GM21786 (cell line): ENCODE results near the gene PCDHGA9.
"Not testable (repeated sequence)": the region's sequence is repeated elsewhere in the genome, so short reads cannot be mapped to it uniquely, and the experiment has no call there.

Experiments
- ATAC-seq: cut with Tn5 transposase; IDR thresholded peaks from one replicate; pipeline ENCODE4 v1.9.1; 2021; ENCODE audit not compliant: unreplicated experiment

Gene PCDHGA9

GRCh38 chr5:141413540-141414069 is 11.0 kb downstream of the PCDHGA9 start:
- ATAC-seq, result no peak

DNA sequence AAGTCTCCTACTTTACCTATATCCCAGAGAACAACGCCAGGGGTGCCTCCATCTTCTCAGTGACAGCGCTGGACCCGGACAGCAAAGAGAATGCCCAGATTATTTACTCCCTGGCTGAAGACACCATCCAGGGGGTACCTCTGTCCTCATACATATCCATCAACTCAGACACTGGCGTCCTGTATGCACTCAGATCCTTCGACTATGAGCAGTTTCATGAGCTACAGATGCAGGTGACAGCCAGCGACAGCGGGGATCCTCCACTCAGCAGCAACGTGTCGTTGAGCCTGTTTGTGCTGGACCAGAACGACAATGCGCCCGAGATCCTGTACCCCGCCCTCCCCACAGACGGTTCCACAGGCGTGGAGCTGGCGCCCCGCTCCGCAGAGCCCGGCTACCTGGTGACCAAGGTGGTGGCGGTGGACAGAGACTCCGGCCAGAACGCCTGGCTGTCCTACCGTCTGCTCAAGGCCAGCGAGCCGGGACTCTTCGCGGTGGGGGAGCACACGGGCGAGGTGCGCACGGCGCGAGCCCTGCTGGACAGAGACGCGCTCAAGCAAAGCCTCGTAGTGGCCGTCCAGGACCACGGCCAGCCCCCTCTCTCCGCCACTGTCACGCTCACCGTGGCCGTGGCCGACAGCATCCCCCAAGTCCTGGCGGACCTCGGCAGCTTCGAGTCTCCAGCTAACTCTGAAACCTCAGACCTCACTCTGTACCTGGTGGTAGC is 12.1 kb downstream of the PCDHGA9 start:
- ATAC-seq, result not testable (repeated sequence)

- ATAC-seq, result not testable (repeated sequence)
These were observed 12.7 kb downstream of the PCDHGA9 start for GRCh38 chr5:141415275-141415618.

- ATAC-seq, result peak; percentile 70
These were observed 15.1 kb downstream of the PCDHGA9 start, which contains the start of gene PCDHGB7 for GRCh38 chr5:141417494-141418172. PCDHGB7 (plus strand) TSS chr5:141417677; CDS start chr5:141417860, 183 bp downstream.

- no peak for ATAC-seq
These were observed 16.7 kb downstream of the PCDHGA9 start for GRCh38 chr5:141419074-141419880.

- peak; percentile 46 for ATAC-seq
These were observed 18.4 kb downstream of the PCDHGA9 start, which contains the start of gene PCDHGA11 for GRCh38 chr5:141420855-141421488. PCDHGA11 (plus strand) TSS chr5:141421051; CDS start chr5:141421228, 177 bp downstream.

GRCh38 chr5:141421489-141421855 is 18.9 kb downstream of the PCDHGA9 start:
- no peak for ATAC-seq

- ATAC-seq, result no peak
These were observed 20.2 kb downstream of the PCDHGA9 start for GRCh38 chr5:141422742-141423291.

DNA sequence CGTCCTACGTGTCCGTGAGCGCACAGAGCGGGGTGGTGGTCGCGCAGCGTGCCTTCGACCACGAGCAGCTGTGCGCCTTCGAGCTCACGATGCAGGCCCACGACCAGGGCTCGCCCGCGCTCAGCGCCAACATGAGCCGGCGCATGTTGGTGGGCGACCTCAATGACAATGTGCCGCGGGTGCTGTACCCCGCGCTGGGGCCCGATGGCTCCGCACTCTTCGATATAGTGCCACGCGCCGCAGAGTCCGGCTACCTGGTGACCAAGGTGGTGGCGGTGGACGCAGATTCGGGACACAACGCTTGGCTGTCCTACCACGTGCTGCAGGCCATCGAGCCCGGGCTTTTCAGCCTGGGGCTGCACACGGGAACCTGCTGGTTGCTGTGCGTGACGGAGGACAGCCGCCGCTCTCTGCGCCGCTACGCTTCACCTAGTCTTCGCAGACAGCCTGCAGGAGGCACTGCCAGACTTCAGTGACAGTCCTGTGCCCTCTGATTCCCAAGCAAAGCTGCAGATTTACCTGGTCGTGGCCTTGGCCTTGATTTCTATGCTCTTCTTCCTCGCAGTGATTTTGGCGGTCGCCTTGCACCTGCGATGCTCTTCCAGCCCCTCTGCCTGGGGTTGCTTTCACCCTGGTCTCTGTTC is 25.3 kb downstream of the PCDHGA9 start:
- ATAC-seq, result no peak

- peak; percentile 92 for ATAC-seq
These were observed 27.9 kb downstream of the PCDHGA9 start, which contains the start of gene PCDHGA12 for GRCh38 chr5:141430332-141431113. PCDHGA12 (plus strand) TSS chr5:141430507; CDS start chr5:141430760, 253 bp downstream.

DNA sequence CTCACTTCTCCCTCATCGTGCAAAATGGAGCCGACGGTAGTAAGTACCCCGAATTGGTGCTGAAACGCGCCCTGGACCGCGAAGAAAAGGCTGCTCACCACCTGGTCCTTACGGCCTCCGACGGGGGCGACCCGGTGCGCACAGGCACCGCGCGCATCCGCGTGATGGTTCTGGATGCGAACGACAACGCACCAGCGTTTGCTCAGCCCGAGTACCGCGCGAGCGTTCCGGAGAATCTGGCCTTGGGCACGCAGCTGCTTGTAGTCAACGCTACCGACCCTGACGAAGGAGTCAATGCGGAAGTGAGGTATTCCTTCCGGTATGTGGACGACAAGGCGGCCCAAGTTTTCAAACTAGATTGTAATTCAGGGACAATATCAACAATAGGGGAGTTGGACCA is 28.7 kb downstream of the PCDHGA9 start:
- ATAC-seq, result peak; percentile 35

- ATAC-seq, result not testable (repeated sequence)
These were observed 29.7 kb downstream of the PCDHGA9 start for GRCh38 chr5:141432308-141432707.

DNA sequence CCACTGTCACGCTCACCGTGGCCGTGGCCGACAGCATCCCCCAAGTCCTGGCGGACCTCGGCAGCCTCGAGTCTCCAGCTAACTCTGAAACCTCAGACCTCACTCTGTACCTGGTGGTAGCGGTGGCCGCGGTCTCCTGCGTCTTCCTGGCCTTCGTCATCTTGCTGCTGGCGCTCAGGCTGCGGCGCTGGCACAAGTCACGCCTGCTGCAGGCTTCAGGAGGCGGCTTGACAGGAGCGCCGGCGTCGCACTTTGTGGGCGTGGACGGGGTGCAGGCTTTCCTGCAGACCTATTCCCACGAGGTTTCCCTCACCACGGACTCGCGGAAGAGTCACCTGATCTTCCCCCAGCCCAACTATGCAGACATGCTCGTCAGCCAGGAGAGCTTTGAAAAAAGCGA is 30.1 kb downstream of the PCDHGA9 start:
- not testable (repeated sequence) for ATAC-seq

GRCh38 chr5:141434006-141434405 is 31.4 kb downstream of the PCDHGA9 start:
- ATAC-seq, result no peak

DNA sequence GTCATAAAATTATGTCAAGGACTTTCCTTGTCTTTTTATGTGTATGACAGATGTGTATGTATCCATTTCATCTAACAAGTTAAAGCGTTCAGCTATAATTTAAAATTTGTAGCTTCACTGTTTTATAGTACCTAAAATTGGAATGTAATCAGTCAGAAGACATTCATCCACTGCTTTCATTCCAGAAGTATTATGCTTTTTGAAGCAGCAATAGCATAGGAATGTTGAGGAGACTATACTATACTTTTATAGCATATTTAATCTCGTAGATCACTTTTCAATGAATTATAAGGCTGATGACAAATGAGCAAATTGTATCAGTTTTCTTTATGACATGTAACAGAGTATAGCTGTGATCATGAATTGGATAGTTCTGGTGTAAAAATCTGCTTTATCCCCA is 34.6 kb downstream of the PCDHGA9 start:
- ATAC-seq, result no peak

GRCh38 chr5:141439411-141440141 is 37.0 kb downstream of the PCDHGA9 start:
- ATAC-seq, result no peak

- ATAC-seq, result no peak
These were observed 37.8 kb downstream of the PCDHGA9 start for GRCh38 chr5:141440341-141440740.

DNA sequence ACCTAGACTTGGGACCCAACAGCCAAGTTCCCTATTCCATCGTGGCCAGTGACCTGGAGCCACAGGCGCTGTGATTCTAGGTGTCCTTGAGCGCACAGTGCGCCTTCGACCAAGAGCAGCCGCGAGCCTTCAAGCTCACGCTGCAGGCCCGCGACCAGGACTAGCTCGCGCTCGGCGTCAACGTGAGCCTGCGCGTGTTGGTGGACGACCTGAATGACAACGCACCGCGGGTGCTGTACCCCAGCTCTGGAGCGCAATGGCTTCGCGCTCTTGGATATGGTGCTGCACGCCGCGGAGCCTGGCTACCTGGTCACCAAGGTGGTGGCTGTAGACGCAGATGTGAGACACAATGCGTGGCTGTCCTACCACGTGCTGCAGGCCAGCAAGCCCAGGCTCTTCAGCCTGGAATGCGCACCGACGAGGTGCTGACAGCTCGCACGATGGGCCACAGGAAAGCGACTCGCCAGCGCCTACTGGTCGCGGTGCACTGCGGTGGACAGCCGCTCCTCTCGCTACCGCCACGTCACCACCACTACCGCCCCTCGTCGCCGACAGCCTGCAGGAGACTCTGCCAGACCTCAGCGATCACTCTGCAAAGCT is 39.1 kb downstream of the PCDHGA9 start:
- ATAC-seq, result no peak
